DMS 273 treated with DMSO at 0.1 percent for 48 hours (cell line): ENCODE results near the gene DNAJC21.
"Not testable (repeated sequence)": the region's sequence is repeated elsewhere in the genome, so short reads cannot be mapped to it uniquely, and the experiment has no call there.

Experiments
- DNase-seq: peaks from one replicate; lab custom pipeline; 2025; lab: John Stamatoyannopoulos, UW

Gene DNAJC21

GRCh38 chr5:34929134-34929719 is at the start of gene DNAJC21:
Gene DNAJC21 (plus strand): TSS chr5:34929559. CDS start chr5:34929820, 261 bp downstream.
- DNase-seq, result peak; percentile 96

GRCh38 chr5:34881246-34881645 is 48.1 kb upstream of the DNAJC21 start:
- no peak for DNase-seq

- DNase-seq, result no peak
Measured at GRCh38 chr5:34886392-34887119, 42.8 kb upstream of the DNAJC21 start.

GRCh38 chr5:34889394-34889793 is 40.0 kb upstream of the DNAJC21 start:
- DNase-seq, result no peak

DNA sequence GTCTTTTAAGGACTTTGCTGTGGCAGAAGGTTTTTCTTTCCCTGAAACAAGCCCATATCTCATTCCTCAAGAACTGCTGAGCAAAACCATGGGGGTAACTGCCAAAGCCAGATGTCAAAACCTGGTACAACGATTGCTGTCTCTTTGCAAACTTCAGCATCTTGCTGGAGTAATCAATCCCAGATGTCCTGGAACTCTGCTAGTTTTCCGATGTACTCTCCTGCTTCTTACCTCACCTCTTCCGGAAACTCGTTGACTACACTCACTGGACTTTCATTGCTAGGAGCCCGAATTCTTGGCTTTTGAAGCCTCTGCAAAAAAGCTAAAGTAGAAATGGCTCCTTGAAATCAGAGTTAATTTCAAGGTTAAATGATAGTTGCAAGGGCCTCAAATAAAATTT is 37.4 kb upstream of the DNAJC21 start:
- no peak for DNase-seq

- DNase-seq, result no peak
Measured at GRCh38 chr5:34892414-34892813, 36.9 kb upstream of the DNAJC21 start.

GRCh38 chr5:34894716-34895115 is 34.6 kb upstream of the DNAJC21 start:
- no peak for DNase-seq

- DNase-seq, result no peak
Measured at GRCh38 chr5:34895641-34896419, 33.5 kb upstream of the DNAJC21 start.

DNA sequence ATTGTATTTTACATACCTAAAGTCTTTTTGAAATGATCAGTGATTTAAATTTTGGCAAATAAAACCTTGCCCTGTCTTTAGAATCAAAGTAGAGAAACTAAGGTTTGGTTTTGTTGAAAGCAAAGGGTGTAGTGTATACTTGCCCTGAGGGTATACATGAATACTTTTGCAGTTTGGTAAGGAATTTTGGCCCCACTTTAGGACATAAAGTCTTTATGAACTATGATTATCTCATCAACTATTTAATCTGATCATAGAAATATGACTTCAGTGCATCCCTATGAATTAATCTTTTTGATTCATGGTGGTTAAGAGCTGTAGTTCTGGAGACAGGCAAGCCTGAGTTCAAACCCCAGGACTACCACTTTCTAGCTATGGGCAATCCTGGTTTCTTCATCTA is 31.7 kb upstream of the DNAJC21 start:
- no peak for DNase-seq

- DNase-seq, result peak; percentile 37
Measured at GRCh38 chr5:34898258-34898895, 31.0 kb upstream of the DNAJC21 start.

DNA sequence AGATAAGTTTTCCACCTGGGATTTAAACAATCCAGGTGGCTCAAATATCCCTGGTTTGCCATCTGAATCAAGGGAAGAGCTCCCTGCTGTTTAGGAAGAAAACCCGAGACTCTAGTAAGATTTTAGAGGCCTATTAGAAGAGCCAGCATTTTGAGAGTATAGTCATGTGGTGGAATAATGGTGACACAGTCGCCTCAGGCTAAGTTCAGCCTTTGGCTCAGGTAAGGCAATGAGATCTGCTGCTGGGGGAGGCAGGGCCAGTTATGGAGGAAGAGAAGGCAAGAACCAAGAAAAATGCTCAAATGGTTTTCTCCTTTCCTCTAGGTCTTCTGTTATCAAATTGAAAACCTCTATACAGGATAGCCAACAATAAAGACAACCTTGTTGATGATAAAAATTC is 30.3 kb upstream of the DNAJC21 start:
- no peak for DNase-seq

DNA sequence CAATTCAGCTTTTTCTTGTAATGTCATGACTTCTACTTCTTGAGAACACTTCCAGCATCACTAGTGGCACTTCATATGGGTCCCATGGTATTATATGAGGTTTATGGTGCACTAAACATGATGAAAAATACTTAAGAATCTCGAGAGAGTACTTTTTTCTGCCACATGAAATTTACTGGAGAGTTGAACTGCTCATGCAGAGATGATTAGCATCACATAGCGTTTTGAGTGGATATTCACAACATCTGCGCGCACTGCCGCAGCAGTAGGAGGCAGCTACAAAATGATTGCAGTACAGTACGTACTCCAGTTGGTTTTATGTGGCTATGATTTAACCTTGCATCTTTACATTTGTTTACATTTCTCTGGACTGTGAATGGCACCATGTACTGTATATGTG is 28.7 kb upstream of the DNAJC21 start:
- no peak for DNase-seq

DNA sequence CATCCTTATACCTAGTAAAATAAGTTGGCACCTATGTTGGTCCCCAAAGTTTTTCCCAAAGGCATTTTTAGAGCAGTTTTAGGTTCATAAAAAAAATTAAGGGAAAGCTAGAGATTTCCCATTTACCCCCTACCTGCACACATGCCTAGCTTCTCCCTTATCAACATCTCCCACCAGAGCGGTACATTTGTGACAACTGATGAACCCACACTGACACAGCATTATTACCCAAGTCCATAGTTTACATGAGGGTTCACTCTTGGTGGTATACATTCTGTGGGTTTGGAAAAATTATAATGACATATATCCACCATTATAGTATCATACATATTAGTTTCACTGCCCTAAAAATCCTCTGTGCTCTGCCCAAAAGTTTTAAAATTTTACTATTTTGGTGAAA is 26.1 kb upstream of the DNAJC21 start:
- no peak for DNase-seq

DNA sequence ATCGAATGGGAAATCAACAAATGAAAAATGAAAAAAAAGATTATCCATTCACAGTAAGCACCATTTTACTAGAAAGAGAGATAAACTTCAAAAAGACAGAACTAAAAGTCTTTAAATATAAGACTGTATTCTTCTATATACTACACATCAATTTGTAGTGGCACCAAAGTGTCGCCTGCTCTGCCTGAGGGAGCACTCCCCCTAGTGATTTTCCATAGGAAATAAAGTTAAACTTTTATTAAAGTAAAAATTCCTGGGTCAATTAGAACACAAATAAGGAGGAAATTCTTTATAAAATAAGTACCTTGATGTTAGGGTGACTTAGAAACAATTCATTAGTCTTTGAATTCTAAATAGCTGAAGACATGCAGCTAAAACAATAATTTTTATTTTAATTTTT is 23.8 kb upstream of the DNAJC21 start:
- DNase-seq, result no peak

- no peak for DNase-seq
Measured at GRCh38 chr5:34913072-34913471, 16.3 kb upstream of the DNAJC21 start.

DNA sequence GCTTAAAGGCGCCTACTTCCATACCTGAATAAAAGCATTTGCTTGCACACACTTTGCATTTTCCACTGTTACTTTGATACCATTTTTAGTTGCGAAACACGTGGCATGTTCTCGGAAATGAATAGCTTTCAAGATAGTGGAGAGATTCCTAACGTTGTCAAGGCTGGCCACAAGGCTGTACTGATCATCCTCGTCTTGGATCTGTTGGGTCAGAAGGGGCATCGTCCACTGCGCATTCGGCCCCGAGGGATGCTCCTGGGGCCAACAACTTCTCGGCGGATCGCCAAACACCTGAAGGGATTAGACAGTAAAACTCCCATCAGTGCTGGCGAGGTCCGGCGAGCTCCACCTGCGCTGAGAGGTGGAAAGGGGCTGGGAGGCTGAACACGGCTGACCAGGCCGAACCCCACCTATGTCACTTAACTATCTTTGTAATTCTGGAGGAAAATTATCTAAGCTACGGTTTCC is 14.7 kb upstream of the DNAJC21 start:
- no peak for DNase-seq

DNA sequence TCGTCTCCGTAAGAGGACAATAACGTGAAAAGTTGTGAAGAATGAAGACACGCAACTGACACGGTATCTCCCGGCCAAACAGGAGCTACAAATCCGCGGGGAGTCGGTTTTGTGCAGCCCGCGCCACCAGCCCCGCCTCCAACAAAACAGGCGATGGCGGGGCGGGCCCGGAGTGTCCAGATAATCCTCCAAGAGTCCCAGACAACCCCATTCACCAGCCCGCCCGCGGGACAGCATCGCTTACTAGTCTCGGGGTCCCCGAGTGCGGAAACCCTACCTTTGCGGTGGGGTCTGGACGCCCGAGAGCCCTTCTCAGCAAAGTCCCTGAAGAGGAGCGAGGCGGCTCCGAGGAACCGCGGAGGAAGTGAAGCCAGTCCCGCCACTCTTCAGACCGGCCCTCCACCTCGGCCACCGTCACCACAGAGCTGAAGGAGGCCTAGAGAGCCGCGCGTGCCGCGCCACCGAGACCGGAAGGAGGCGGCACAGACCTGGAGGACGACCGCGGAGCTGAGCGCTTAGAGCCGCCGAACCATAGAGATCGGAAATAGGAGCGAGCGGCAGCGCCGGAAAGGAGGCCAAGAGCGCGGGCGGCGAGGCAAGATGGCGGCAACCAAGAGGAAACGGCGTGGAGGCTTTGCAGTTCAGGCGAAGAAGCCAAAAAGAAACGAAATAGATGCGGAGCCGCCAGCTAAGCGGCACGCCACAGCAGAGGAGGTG is 14.1 kb upstream of the DNAJC21 start, which contains the start of the genes BRIX1 and RAD1:
Gene BRIX1, plus strand, starts transcription at position 573 of the 717 bp plus-strand sequence. Its CDS starts 28 bp downstream, at position 601.
Gene RAD1, minus strand, starts transcription at position 366 of the 717 bp plus-strand sequence. CDS start 612 bp downstream, outside the sequence.
- peak; percentile 93 for DNase-seq

- DNase-seq, result no peak
Measured at GRCh38 chr5:34915856-34916192, 13.5 kb upstream of the DNAJC21 start.

GRCh38 chr5:34916518-34916917 is 12.8 kb upstream of the DNAJC21 start:
- no peak for DNase-seq

DNA sequence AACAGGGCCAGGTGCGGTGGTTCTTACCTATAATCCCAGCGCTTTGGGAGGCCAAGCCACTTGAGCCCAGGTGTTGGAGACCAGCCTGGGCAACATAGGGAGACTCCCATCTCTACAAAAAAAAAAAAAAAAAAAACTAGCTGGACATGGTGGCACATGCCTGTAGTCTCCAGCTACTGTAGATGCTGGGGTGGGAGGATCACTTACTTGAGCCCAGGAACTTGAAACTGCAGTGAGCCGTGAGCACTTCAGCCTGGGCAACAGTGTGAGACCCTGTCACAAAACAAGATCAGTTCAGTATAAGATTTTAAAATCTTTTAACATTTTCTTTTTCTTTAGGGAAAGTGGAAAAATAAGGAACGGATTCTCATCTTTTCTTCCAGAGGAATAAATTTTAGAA is 11.3 kb upstream of the DNAJC21 start:
- no peak for DNase-seq

- DNase-seq, result no peak
Measured at GRCh38 chr5:34919077-34919476, 10.3 kb upstream of the DNAJC21 start.

- not testable (repeated sequence) for DNase-seq
Measured at GRCh38 chr5:34923256-34923655, 6.1 kb upstream of the DNAJC21 start.
